H9 (cell line): ENCODE results near the gene PGBD4. TPM values are rescaled to one million over a fixed set of nuclear protein-coding genes. Genes with fewer than 3 reads are reported as not detected.

ENCODE experiments used
- DNase-seq: peaks from one replicate; pipeline ENCODE4 v3.0.0-alpha.2; 2017
- H2AFZ ChIP-seq: one replicate; pipeline ENCODE4 v1.6.1; 2013; ENCODE audit warnings: mild to moderate bottlenecking, low read length, control low read depth, moderate library complexity
- H2AK5ac ChIP-seq: 2 replicates; pipeline ENCODE4 v1.6.1; 2013; ENCODE audit warnings: low read length, control low read depth, mixed read lengths; ENCODE audit not compliant: insufficient read length
- H2BK120ac ChIP-seq: one replicate; pipeline ENCODE4 v1.6.1; 2013; ENCODE audit warnings: low read depth, mild to moderate bottlenecking, low read length, control low read depth, inconsistent platforms; ENCODE audit not compliant: poor library complexity, severe bottlenecking
- H2BK12ac ChIP-seq: 2 replicates; pipeline ENCODE4 v1.6.1; 2013; ENCODE audit warnings: low read length, control low read depth, mixed read lengths, low read depth; ENCODE audit not compliant: insufficient read length
- H2BK15ac ChIP-seq: 2 replicates; pipeline ENCODE4 v1.6.1; 2013; ENCODE audit warnings: low read depth, low read length, control low read depth
- H2BK20ac ChIP-seq: one replicate; pipeline ENCODE4 v1.6.1; 2013; ENCODE audit warnings: low read depth, mild to moderate bottlenecking, low read length, control low read depth, inconsistent platforms; ENCODE audit not compliant: poor library complexity, severe bottlenecking
- H2BK5ac ChIP-seq: 2 replicates; pipeline ENCODE4 v1.6.1; 2013; ENCODE audit warnings: low read length, control low read depth, mixed read lengths; ENCODE audit not compliant: insufficient read length
- H3K14ac ChIP-seq: 2 replicates; pipeline ENCODE4 v1.6.1; 2013; ENCODE audit warnings: low read length, control low read depth; ENCODE audit not compliant: insufficient read depth
- H3K18ac ChIP-seq: 2 replicates; pipeline ENCODE4 v1.6.1; 2013; ENCODE audit warnings: low read depth, mild to moderate bottlenecking, mixed read lengths, low read length, control low read depth; ENCODE audit not compliant: insufficient read length
- H3K23ac ChIP-seq: 2 replicates; pipeline ENCODE4 v1.6.1; 2013; ENCODE audit warnings: low read length, control low read depth, mixed read lengths, low read depth; ENCODE audit not compliant: insufficient read length
- H3K23me2 ChIP-seq: 2 replicates; pipeline ENCODE4 v1.6.1; 2013; ENCODE audit warnings: low read depth, mild to moderate bottlenecking, mixed read lengths, low read length, control low read depth; ENCODE audit not compliant: insufficient read length, poor library complexity, severe bottlenecking
- H3K27ac ChIP-seq: 2 replicates; pipeline ENCODE4 v1.5.1; 2013; ENCODE audit warnings: low read length, control low read depth, mixed read lengths, low read depth; ENCODE audit not compliant: insufficient read length
- H3K27me3 ChIP-seq: 2 replicates; pipeline ENCODE4 v1.6.1; 2013; ENCODE audit warnings: low read length, control low read depth, inconsistent platforms; ENCODE audit not compliant: insufficient read depth
- H3K4ac ChIP-seq: 2 replicates; pipeline ENCODE4 v1.6.1; 2013; ENCODE audit warnings: low read depth, mild to moderate bottlenecking, control low read depth, inconsistent platforms, low read length, moderate library complexity
- H3K4me1 ChIP-seq: 2 replicates; pipeline ENCODE4 v1.6.1; 2013; ENCODE audit warnings: low read length, control low read depth, inconsistent platforms; ENCODE audit not compliant: insufficient read depth
- H3K4me2 ChIP-seq: 2 replicates; pipeline ENCODE4 v1.6.1; 2013; ENCODE audit warnings: low read length, control low read depth, mixed read lengths; ENCODE audit not compliant: insufficient read length, insufficient read depth
- H3K56ac ChIP-seq: 2 replicates; pipeline ENCODE4 v1.6.1; 2013; ENCODE audit warnings: low read depth, mild to moderate bottlenecking, mixed read lengths, low read length, control low read depth; ENCODE audit not compliant: insufficient read length
- H3K79me1 ChIP-seq: 2 replicates; pipeline ENCODE4 v1.6.1; 2013; ENCODE audit warnings: low read depth, mild to moderate bottlenecking, moderate library complexity, low read length, control low read depth, inconsistent platforms; ENCODE audit not compliant: insufficient read depth, poor library complexity, severe bottlenecking
- H3K79me2 ChIP-seq: 2 replicates; pipeline ENCODE4 v1.6.1; 2013; ENCODE audit warnings: low read length, control low read depth, inconsistent platforms; ENCODE audit not compliant: insufficient read depth
- H3K9ac ChIP-seq: 2 replicates; pipeline ENCODE4 v1.6.1; 2013; ENCODE audit warnings: low read length, control low read depth, mixed read lengths; ENCODE audit not compliant: insufficient read length; ENCODE audit errors: extremely low read depth
- H3K9me3 ChIP-seq: one replicate; pipeline ENCODE4 v1.6.1; 2013; ENCODE audit warnings: low read depth, low read length, inconsistent platforms; ENCODE audit not compliant: control insufficient read depth
- H3T11ph ChIP-seq: one replicate; pipeline ENCODE4 v1.6.1; 2013; ENCODE audit warnings: mild to moderate bottlenecking, low read length, control low read depth, inconsistent platforms
- H4K20me1 ChIP-seq: one replicate; pipeline ENCODE4 v1.6.1; 2013; ENCODE audit not compliant: control insufficient read depth, insufficient read length, insufficient read depth
- H4K5ac ChIP-seq: 2 replicates; pipeline ENCODE4 v1.6.1; 2013; ENCODE audit warnings: low read depth, mild to moderate bottlenecking, mixed read lengths, low read length, control low read depth; ENCODE audit not compliant: insufficient read length
- H4K8ac ChIP-seq: replicated peaks from 2 replicates; pipeline ENCODE4 v1.6.1; 2013; ENCODE audit warnings: low read length, control low read depth, mixed read lengths, low read depth; ENCODE audit not compliant: insufficient read length
- H4K91ac ChIP-seq: 2 replicates; pipeline ENCODE4 v1.6.1; 2013; ENCODE audit warnings: low read depth, mild to moderate bottlenecking, moderate library complexity, mixed read lengths, low read length, control low read depth; ENCODE audit not compliant: insufficient read length
- H3K27ac Mint-ChIP-seq, 3 experiments: 2 replicates in 2 of 3; 3 replicates in 1 of 3; pipeline ENCODE4 v1.8.0; 2020 to 2021; ENCODE audit warnings: mixed read lengths in 3 of 3, mild to moderate bottlenecking in 1 of 3, moderate library complexity in 1 of 3
- H3K27me3 Mint-ChIP-seq: 2 replicates; pipeline ENCODE4 v1.8.0; 2021; ENCODE audit warnings: low read depth, mild to moderate bottlenecking, moderate library complexity, mixed read lengths
- H3K36me3 Mint-ChIP-seq, 3 experiments: 2 replicates in 2 of 3; 3 replicates in 1 of 3; pipeline ENCODE4 v1.8.0; 2020 to 2021; ENCODE audit warnings: low read depth in 3 of 3, mixed read lengths in 3 of 3; ENCODE audit not compliant: insufficient read depth in 1 of 3
- H3K4me1 Mint-ChIP-seq, 2 experiments: 2 replicates each; pipeline ENCODE4 v1.8.0; 2020; ENCODE audit warnings: mixed read lengths in 2 of 2
- H3K4me3 Mint-ChIP-seq, 2 experiments: 2 replicates in 1 of 2; 3 replicates in 1 of 2; pipeline ENCODE4 v1.8.0; 2020 to 2021; ENCODE audit warnings: mild to moderate bottlenecking in 2 of 2, mixed read lengths in 2 of 2, moderate library complexity in 1 of 2
- H3K9me3 Mint-ChIP-seq, 2 experiments: 2 replicates in 1 of 2; 3 replicates in 1 of 2; pipeline ENCODE4 v1.8.0; 2020; ENCODE audit warnings: mild to moderate bottlenecking in 2 of 2, mixed read lengths in 2 of 2, moderate library complexity in 1 of 2
- CTCF ChIP-seq: fragments of 200-600 bp; sonication (generic); conservative IDR thresholded peaks from 3 replicates; pipeline ENCODE4 v1.8.0; 2021; ENCODE audit warnings: antibody characterized with exemption, mild to moderate bottlenecking
- WGBS: extraction: QIAGEN DNeasy Blood & Tissue Kit; methylation state at CpG from one replicate; pipeline ENCODE4 v1.1.7; 2013; ENCODE audit warnings: missing lambda C conversion rate, low lambda C conversion rate, mixed read lengths; ENCODE audit not compliant: insufficient read length; ENCODE audit errors: extremely low coverage; 5-methylcytosine and 5-hydroxymethylcytosine counted together
- total RNA-seq: library from RNA; stranded (reverse); gene quantifications from 2 replicates; pipeline ENCODE4 v1.2.1, GENCODE V29; 2021

Gene PGBD4
- total RNA-seq, 1 experiment from 2014 or later, result 1.2 TPM

GRCh38 chr15:34155859-34156258, 54.0 kb downstream of the PGBD4 start:
- no peaks in the 10 kb centered on the region for H3K79me1 ChIP-seq
- H3T11ph ChIP-seq, result no peak overlapping the region
- no peak overlapping the region for H2BK12ac ChIP-seq
- peaks cover 11% of the 10 kb centered on the region for H3K9me3 ChIP-seq
- no peaks in the 10 kb centered on the region for H3K79me2 ChIP-seq
- no peak overlapping the region for H3K27ac ChIP-seq
- no CpG with 5 or more reads among the region's 7 CpGs for WGBS
- no peak for DNase-seq
- no peak overlapping the region for H2BK15ac ChIP-seq
- H3K18ac ChIP-seq, result no peak overlapping the region
- no peaks in the 10 kb centered on the region for H4K20me1 ChIP-seq
- peaks cover 63 to 87% (median 78%) of the 10 kb centered on the region in 3 experiments for H3K36me3 Mint-ChIP-seq
- H4K91ac ChIP-seq, result no peak overlapping the region
- H2BK120ac ChIP-seq, result no peak overlapping the region
- no peaks in the 10 kb centered on the region for H3K27me3 Mint-ChIP-seq
- H2AK5ac ChIP-seq, result no peak overlapping the region
- no peak overlapping the region for H3K9ac ChIP-seq
- no peak overlapping the region for H4K5ac ChIP-seq
- no peak overlapping the region for H3K23ac ChIP-seq
- H3K23me2 ChIP-seq, result no peaks in the 10 kb centered on the region
- no peak overlapping the region for H3K4me2 ChIP-seq
- H3K56ac ChIP-seq, result no peak overlapping the region
- TF ChIP-seq CTCF, result no peak
- H3K4me1 Mint-ChIP-seq, result 0 out of 4 replicates have a peak, but pooled peaks cover 0 to under 1% of the 10 kb centered on the region in 2 experiments
- H3K9me3 Mint-ChIP-seq, result peaks cover 18 to 19% of the 10 kb centered on the region in 2 experiments
- no peak overlapping the region for H2BK5ac ChIP-seq
- H2BK20ac ChIP-seq, result no peak overlapping the region
- H4K8ac ChIP-seq, result no peak overlapping the region
- H3K4me1 ChIP-seq, result no peaks in the 10 kb centered on the region
- H3K27ac Mint-ChIP-seq, result peak overlapping the region in 2 of 3 experiments; percentile 8 to 13; a peak in 2 of 7 replicates
- H3K14ac ChIP-seq, result no peak overlapping the region
- no peak overlapping the region for H2AFZ ChIP-seq
- H3K4ac ChIP-seq, result no peak overlapping the region
- no peaks in the 10 kb centered on the region for H3K27me3 ChIP-seq
- no peak overlapping the region for H3K4me3 Mint-ChIP-seq

Other genes starting within 250 kb of the PGBD4 start
- gene CHRM5, start 133.6 kb upstream of the PGBD4 start, total RNA-seq, result not detected in 2 replicates
- gene AVEN, start 62.9 kb upstream of the PGBD4 start, total RNA-seq, result 16.1 and 18.3 TPM in 2 replicates
- 55.6 and 61.5 TPM in 2 replicates for gene EMC7, start 221 bp upstream of the PGBD4 start, total RNA-seq
- 43.5 and 46.8 TPM in 2 replicates for gene KATNBL1, start 108.0 kb downstream of the PGBD4 start, total RNA-seq
- 108 and 109 TPM in 2 replicates for gene EMC4, start 122.9 kb downstream of the PGBD4 start, total RNA-seq
- gene SLC12A6, start 235.7 kb downstream of the PGBD4 start, total RNA-seq, result 8.4 and 11.1 TPM in 2 replicates
- gene NOP10, start 241.1 kb downstream of the PGBD4 start, total RNA-seq, result 215 and 235 TPM in 2 replicates
- 0.26 and 0.46 TPM in 2 replicates for gene NUTM1, start 241.2 kb downstream of the PGBD4 start, total RNA-seq